ENCODE results near the gene MYOZ3. TPM values are rescaled to one million over a fixed set of nuclear protein-coding genes. Genes with fewer than 3 reads are reported as not detected.

The MYOZ3 gene
- total RNA-seq, 2 experiments from 2014 or later: 0.06 TPM; not detected in 1

- CTCF ChIA-PET: no interaction called here
- POLR2A ChIA-PET: no interaction called here
These were observed 20.0 kb upstream of the MYOZ3 start for GRCh38 chr5:150641006-150641570.

GRCh38 chr5:150641824-150642566 lies 19.1 kb upstream of the MYOZ3 start:
- ChIA-PET CTCF (no interaction called here), POLR2A (no interaction called here)

DNA sequence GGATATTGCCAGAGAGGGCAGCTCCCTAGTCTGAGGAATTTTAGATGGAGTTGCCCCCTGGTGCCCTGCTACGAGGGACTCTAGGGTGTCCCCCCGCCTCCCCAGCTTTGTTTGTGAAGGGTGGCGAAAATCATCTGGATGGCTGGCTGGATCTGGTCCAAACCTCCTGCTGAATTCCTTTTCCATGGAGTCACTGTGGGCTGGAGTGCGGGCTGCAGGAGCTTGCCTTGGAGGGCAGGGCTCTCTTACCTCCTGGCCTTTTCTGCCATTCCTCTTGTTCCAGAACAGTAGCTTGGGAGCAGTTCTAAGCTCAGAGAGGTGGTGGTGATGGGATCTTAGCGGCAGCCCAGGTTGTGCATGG lies 18.5 kb upstream of the MYOZ3 start:
- POLR2A ChIA-PET: no interaction called here
- CTCF ChIA-PET: no interaction called here

DNA sequence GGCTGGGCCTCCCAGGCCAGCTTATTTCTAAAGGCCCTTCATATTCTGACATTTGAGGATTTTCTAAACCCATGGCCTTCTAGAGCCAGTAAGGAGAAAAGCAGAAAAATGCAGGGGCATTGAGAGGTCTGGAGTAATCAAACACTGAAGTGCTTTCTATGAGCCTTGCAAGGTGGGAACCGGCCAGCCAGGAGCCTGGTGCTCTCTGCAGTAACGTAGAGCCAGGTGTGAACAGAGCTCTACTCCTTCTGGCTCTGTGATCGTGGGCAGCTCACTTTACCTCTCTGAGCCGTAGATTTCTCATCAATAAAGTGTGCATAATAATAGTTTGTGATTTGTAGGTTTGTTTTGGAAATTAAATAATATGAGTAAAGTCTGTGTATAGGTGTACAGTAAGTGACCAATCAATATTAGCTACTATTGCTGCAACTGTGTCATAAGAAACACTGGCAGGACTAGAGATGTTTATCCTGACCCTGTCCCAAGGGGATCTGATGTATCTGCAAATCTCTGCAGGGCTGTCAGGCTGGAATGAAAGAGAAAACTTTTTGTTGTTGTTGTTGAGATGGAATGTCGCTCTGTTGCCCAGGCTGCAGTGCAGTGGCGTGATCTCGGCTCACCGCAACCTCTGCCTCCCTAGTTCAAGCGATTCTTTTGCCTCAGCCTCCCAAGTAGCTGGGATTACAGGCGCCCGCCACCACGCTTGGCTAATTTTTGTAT lies 17.9 kb upstream of the MYOZ3 start:
- ChIA-PET CTCF (no interaction called here), POLR2A (no interaction called here)

DNA sequence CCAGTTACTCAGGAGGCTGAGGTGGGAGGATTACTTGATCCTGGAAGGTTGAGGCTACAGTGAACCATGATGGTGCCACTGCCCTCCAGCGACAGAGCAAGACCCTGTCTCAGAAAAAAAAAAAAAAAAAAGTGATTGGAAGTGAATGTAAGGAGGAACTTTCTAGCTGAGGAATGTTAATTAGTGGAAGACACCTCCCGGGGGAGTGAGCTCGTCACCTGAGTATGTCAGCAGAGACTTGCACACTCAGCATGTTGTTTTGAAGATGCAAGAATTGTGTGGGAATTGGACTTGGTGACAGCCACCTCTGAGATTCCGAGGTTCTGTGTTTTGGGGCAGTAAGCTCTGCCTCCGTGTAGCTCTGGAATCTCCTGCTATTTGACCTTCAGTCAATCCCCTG lies 17.0 kb upstream of the MYOZ3 start:
- POLR2A ChIA-PET: no interaction called here

DNA sequence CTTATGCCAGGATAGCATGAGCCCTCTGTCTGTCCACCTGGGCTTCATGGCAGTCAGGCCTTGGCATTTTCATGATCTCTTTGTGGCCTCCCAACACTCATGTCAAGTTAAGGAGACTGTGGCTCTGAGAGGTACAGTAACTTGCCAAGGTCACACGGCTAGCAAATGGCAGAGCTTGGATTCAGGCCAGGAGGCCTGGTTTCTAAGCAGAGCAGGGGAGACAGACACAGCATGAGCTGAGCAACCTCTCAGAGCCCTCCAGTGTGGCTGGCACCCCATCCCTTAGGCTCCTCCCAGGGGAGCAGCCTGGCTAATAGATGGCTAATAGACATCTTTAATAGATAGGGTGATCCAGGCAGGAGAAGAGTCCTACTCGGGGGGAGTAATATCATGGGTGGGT lies 16.5 kb upstream of the MYOZ3 start:
- ChIA-PET CTCF (interaction anchor here (1.5 kb wide), 1 partner anchor 9 kb away, joined by 3 read pairs; no protein-coding TSS in a partner anchor), POLR2A (no interaction called here)

More for the DNA sequence above, 17.0 kb upstream of the MYOZ3 start:
- CTCF ChIA-PET: interaction anchor here (1.5 kb wide), 1 partner anchor 9 kb away, joined by 3 read pairs; no protein-coding TSS in a partner anchor

DNA sequence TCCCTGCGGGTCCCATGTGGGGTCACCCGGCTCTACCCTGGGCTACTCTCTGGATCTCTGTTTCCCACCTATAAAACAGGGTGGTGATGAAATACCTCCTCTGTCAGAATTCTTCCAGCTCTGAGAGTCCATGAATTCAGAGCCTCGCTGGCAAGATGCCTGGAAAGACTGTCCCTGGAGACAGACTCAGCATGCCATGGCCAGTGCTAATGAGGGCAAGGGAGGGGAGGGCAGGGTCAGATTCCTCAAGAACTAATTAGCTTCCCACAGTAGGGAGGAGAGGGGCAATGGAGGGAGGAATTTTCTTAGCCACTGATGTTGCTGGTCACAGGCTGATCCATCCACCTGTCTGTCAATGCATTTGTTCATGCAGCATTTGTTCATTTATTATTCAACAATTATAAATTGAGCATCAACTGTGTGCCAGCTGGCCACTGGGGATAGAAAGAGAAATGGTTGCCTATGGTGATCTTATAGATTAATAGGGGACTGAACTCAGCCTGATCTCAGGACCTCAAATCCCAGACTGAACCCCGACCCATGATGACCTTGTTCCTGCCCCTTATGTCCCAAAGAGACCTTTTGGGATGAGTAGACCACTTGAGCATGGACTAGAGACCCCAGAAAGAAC lies 15.9 kb upstream of the MYOZ3 start:
- CTCF ChIA-PET: interaction anchor here (1.5 kb wide), 1 partner anchor 8 kb away, joined by 3 read pairs; no protein-coding TSS in a partner anchor
- POLR2A ChIA-PET: no interaction called here

DNA sequence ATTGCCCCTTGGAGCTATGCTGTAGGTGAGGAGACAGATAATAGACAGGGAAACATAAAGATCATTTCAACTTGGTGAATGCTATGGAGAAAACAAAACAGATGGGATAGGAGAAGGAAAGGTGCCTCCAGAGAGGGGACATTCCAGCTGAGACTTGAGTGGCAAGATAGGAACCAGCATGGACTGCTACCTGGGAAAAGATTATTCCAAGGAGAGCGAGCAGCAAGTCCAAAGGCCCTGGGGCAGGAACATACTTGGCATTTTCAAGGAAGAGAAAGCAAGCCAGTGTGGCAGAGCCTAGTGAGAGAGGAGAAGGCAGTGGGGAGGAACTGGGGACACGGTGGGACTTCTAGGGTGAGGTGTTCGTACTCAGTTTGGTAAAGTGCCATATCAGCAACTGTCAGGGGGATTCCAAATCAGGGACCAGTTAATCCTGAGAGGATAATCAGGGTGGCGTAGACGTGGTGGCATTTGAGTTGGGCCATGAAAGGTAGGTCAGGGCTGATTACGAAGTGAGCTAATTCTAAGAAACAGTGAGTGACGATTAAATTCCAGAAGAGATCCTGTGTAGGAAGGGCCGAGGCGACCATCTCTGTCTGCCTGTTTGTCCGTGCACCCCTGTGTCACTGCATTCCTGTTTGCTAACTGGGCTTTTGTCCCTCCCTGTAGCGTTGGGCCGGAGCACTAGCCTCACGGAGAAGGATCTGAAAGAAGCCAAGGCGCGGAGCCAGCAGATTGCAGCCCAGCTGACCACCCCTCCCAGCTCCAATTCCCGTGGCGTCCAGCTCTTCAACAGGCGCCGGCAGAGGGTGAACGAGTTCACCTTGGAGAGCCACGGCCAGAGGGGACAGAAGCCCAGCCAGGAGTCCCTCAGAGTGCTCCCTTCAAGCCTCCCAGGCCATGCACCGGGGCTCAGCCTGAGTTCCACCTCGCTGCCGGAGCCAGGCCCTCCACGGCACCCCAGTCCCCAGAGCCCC lies 13.5 kb upstream of the MYOZ3 start:
- POLR2A ChIA-PET: no interaction called here
- CTCF ChIA-PET: interaction anchor here (0.6 to 1.0 kb wide), 2 partner anchors 84 to 155 kb away, joined by 3 read pairs; no protein-coding TSS in a partner anchor

DNA sequence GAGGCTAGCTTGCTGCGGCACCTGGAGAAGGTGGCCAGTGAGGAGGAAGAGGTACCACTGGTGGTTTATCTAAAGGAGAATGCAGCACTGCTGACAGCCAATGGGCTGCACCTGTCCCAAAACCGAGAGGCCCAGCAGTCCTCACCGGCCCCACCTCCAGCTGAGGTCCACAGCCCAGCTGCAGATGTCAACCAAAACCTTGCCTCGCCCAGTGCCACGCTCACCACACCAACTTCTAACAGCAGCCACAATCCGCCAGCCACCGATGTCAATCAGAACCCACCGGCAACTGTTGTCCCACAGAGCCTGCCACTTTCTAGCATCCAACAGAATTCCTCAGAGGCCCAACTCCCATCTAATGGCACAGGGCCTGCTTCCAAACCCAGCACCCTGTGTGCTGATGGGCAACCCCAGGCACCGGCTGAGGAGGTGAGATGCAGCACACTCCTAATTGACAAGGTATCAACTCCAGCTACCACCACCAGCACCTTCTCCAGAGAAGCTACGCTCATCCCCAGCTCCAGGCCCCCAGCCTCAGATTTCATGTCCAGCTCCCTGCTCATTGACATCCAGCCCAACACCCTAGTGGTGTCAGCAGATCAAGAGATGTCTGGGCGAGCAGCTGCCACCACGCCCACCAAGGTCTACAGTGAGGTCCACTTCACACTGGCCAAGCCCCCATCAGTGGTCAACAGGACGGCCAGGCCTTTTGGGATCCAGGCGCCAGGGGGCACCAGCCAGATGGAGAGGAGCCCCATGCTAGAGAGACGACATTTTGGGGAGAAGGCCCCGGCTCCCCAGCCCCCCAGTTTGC lies 12.6 kb upstream of the MYOZ3 start:
- ChIA-PET CTCF (interaction anchor here (0.6 to 1.0 kb wide), 2 partner anchors 85 to 156 kb away, joined by 3 read pairs; no protein-coding TSS in a partner anchor), POLR2A (no interaction called here)

DNA sequence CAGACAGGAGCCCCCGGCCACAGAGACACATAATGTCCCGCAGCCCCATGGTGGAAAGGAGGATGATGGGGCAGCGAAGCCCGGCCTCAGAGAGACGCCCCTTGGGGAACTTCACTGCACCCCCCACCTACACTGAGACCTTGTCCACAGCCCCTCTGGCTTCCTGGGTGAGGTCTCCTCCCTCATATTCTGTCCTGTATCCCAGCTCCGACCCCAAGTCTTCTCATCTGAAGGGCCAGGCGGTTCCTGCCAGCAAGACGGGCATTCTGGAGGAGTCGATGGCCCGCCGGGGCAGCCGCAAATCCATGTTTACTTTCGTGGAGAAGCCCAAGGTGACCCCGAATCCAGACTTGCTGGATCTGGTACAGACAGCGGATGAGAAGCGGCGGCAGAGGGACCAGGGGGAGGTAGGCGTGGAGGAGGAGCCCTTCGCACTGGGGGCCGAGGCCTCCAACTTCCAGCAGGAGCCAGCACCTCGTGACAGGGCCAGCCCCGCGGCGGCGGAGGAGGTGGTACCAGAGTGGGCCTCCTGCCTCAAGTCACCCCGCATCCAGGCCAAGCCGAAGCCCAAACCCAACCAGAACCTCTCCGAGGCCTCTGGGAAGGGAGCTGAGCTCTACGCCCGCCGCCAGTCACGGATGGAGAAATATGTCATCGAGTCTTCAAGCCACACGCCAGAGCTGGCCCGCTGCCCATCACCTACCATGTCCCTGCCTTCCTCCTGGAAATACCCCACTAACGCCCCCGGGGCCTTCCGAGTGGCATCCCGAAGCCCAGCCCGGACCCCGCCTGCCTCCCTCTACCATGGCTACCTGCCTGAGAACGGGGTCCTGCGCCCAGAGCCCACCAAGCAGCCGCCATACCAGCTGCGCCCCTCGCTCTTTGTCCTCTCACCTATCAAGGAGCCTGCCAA lies 11.7 kb upstream of the MYOZ3 start:
- ChIA-PET CTCF (no interaction called here), POLR2A (no interaction called here)

DNA sequence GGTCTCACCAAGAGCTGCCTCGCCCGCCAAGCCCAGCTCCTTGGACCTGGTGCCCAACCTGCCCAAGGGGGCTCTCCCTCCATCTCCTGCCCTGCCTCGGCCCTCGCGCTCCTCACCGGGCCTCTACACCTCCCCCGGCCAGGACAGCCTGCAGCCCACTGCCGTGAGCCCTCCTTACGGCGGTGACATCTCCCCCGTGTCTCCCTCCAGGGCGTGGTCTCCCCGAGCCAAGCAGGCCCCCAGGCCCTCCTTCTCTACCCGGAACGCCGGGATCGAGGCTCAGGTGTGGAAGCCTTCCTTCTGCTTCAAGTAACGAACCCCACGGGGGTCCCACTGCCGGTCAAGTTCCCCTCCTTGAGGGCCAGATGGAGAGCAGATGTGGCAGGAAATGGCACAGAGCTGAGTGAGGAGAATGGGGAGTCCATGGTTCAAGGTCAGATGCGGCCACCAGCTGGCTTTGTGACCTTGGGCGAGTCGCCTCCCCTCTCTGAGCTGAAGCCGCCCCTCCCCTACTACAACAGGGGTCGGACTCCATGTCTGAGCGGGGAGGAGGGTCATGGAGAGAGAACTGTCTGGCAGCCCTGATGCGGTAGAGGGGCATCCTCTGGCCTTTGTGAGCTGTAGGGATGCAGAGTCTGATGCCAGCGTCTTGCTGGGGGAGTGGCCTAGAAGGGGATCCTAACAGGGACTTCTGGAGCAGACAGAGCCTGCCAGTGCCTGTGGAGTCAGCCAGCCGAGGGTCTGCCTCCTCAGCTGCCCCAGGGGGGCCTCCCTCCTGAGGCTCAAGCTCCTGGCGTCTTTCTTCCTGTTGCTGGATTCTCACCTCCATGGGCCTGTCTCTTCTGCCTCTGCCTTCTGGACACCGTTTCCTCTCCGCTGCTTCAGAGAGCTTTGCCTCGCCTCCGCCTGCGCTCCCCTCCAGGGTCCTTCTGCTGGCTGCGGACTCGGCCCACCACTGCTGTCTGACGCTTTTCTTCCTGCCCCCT lies 10.7 kb upstream of the MYOZ3 start:
- POLR2A ChIA-PET: no interaction called here
- CTCF ChIA-PET: no interaction called here

DNA sequence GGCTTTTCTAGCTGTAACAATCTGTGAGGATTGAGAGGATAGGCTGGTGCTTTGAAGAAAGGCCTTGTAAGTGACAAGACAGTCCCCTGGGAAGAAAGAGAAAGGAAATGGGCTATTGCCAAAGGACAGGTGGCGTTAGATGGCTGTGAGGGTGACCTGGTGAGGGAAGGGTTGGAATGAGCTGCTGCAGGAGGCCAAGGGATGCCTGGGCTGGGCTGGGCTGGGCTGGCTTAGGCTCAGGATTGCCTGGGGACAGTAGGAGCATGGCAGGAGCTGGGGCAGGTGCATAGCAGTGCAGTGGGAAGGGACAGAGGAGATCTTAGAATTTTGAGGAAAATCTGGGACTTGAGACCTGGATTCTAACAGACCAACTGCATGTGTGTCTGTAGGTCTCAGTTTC lies 9.7 kb upstream of the MYOZ3 start:
- ChIA-PET CTCF (no interaction called here), POLR2A (no interaction called here)

- POLR2A ChIA-PET: no interaction called here
- CTCF ChIA-PET: interaction anchor here (1.1 kb wide), 1 partner anchor 193 kb away, joined by 3 read pairs; no protein-coding TSS in a partner anchor
These were observed 9.0 kb upstream of the MYOZ3 start for GRCh38 chr5:150651924-150652671.

GRCh38 chr5:150653145-150653761 lies 7.8 kb upstream of the MYOZ3 start:
- ChIA-PET CTCF (interaction anchor here (0.8 to 1.3 kb wide), 2 partner anchors 9 to 97 kb away, joined by 3 to 4 read pairs; no protein-coding TSS in a partner anchor), POLR2A (no interaction called here)

Data from activated CD8-positive, alpha-beta memory T cell treated with anti-CD3 and anti-CD28 coated beads for 36 hours (primary cell).